HG03060 (cell line): ENCODE data around the gene C1QTNF2.
"Not testable (repeated sequence)": the region's sequence is repeated elsewhere in the genome, so short reads cannot be mapped to it uniquely, and the experiment has no call there.

Experiments used
- ATAC-seq: cut with Tn5 transposase; IDR thresholded peaks from one replicate; pipeline ENCODE4 v1.9.1; 2021; ENCODE audit warnings: low read depth, moderate number of reproducible peaks; ENCODE audit not compliant: unreplicated experiment

Gene C1QTNF2

GRCh38 chr5:160348080-160348479, 22.3 kb downstream of the C1QTNF2 start:
- ATAC-seq: no peak

GRCh38 chr5:160347448-160347847, 23.0 kb downstream of the C1QTNF2 start:
- ATAC-seq: no peak

- no peak for ATAC-seq
These were observed 27.9 kb downstream of the C1QTNF2 start for GRCh38 chr5:160342413-160342941.

- ATAC-seq: no peak
These were observed 29.0 kb downstream of the C1QTNF2 start for GRCh38 chr5:160341309-160341870.

GRCh38 chr5:160340513-160340912, 29.9 kb downstream of the C1QTNF2 start:
- ATAC-seq: not testable (repeated sequence)

GRCh38 chr5:160339406-160340130, 30.9 kb downstream of the C1QTNF2 start:
- no peak for ATAC-seq

- ATAC-seq: not testable (repeated sequence)
These were observed 35.7 kb downstream of the C1QTNF2 start for GRCh38 chr5:160334716-160335115.

- no peak for ATAC-seq
These were observed 36.7 kb downstream of the C1QTNF2 start for GRCh38 chr5:160333721-160334120.

- no peak for ATAC-seq
These were observed 40.2 kb downstream of the C1QTNF2 start for GRCh38 chr5:160330212-160330611.

GRCh38 chr5:160327818-160328217, 42.6 kb downstream of the C1QTNF2 start:
- no peak for ATAC-seq

GRCh38 chr5:160326981-160327380, 43.4 kb downstream of the C1QTNF2 start:
- no peak for ATAC-seq

GRCh38 chr5:160325716-160326115, 44.7 kb downstream of the C1QTNF2 start:
- ATAC-seq: no peak

- ATAC-seq: no peak
These were observed 45.5 kb downstream of the C1QTNF2 start for GRCh38 chr5:160324886-160325285.

- ATAC-seq: no peak
These were observed 52.0 kb downstream of the C1QTNF2 start for GRCh38 chr5:160318409-160318808.

GRCh38 chr5:160317434-160317833, 53.0 kb downstream of the C1QTNF2 start:
- no peak for ATAC-seq

GRCh38 chr5:160315968-160316367, 54.5 kb downstream of the C1QTNF2 start:
- no peak for ATAC-seq

- ATAC-seq: no peak
These were observed 57.3 kb downstream of the C1QTNF2 start for GRCh38 chr5:160312960-160313727.

GRCh38 chr5:160312134-160312959, 58.1 kb downstream of the C1QTNF2 start, which contains the start of gene CCNJL:
TSS of gene CCNJL (minus strand) at chr5:160312564. CDS start at chr5:160311923, 641 bp downstream.
- no peak for ATAC-seq

- ATAC-seq: no peak
These were observed 58.8 kb downstream of the C1QTNF2 start for GRCh38 chr5:160311491-160312133.
